GM12872 (cell line): ENCODE measurements around the gene LILRA6.

ENCODE experiments used
- TF ChIP-seq, protein P1 (sequence below): IDR thresholded peaks from 3 replicates; pipeline ENCODE4 v1.5.1; 2011; ENCODE audit warnings: low read depth, mild to moderate bottlenecking, low read length, moderate library complexity; ENCODE audit not compliant: insufficient read depth

The LILRA6 gene

GRCh38 chr19:54255105-54255775 is 12.7 kb upstream of the LILRA6 start:
- TF ChIP-seq, protein P1, sequence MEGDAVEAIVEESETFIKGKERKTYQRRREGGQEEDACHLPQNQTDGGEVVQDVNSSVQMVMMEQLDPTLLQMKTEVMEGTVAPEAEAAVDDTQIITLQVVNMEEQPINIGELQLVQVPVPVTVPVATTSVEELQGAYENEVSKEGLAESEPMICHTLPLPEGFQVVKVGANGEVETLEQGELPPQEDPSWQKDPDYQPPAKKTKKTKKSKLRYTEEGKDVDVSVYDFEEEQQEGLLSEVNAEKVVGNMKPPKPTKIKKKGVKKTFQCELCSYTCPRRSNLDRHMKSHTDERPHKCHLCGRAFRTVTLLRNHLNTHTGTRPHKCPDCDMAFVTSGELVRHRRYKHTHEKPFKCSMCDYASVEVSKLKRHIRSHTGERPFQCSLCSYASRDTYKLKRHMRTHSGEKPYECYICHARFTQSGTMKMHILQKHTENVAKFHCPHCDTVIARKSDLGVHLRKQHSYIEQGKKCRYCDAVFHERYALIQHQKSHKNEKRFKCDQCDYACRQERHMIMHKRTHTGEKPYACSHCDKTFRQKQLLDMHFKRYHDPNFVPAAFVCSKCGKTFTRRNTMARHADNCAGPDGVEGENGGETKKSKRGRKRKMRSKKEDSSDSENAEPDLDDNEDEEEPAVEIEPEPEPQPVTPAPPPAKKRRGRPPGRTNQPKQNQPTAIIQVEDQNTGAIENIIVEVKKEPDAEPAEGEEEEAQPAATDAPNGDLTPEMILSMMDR: no peak

DNA sequence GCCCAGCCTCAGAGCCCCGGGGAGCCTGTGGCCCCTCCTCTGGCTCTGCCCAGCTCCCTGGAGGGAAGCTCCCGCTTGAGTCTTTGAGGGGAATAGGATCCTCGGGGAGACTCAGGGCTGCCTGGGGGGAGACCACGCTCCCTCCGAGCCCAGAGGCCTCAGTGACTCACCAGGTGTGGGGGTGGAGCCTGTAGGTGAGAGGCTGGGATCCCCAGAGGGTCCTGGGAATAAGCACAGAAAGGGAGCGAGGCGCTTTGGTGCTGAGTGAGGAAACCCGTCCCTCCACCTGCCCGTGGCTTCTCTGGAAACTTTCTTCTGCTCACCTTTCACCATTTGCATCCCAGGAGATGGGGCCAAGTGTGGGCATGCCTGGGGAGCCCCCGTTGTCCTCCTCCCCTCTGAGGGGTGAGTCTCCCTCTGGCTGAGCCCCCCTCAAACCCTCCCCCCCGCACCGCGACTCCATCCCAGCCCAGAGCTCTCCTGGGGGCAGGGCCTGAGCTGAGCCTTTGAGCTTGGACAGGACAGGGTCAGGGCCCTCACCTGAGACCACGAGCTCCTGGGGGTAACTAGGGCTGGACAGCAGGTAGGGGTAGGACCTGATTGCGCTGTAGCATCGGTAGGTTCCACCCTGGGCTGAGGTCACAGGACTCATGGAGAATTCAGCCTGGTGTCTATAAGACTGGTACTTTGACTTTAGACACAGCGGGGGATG is 11.8 kb upstream of the LILRA6 start:
- TF ChIP-seq, protein P1: no peak

- TF ChIP-seq, protein P1: no peak
These were observed 11.0 kb upstream of the LILRA6 start for GRCh38 chr19:54253331-54254194.

DNA sequence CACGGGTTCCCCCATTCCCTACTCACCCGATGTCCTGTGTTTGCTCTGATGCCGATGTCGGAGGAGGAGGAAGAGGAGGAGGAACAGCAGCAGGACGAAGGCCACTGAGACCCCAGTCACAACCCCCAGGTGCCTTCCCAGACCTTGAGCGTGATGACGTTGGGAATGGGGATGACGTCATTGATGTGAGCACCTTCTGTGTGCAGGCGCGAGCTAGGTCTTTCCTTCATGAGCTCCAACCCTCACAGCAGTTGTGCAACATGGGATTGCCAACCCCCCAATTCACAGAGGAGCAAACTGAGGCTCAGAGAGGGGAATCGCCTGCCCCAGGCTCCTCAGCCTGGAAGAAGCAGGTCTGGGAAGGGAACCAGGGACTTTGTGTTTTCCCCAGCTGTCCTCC is 10.3 kb upstream of the LILRA6 start:
- TF ChIP-seq, protein P1: no peak

DNA sequence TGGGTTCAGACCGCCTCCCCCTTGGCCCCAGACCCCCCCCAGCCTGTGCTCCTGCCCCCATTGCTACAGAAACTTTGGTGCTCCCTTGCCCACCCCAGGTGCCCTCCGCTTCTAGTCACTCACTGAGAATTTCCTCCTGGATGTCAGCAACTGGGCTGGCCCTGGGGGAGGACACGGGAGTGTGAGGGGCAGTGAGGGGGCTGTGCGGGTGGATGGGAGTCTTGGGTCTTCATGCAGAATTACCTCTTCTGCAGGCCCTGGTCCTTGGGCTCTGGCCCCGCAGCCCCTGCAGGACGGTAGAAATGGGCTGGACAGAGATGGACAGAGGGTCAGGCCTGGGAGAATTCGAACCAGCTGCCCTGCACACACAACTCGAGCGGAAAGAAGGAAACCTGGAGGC is 9.7 kb upstream of the LILRA6 start:
- TF ChIP-seq, protein P1: no peak

GRCh38 chr19:54248016-54248601 is 5.5 kb upstream of the LILRA6 start:
- TF ChIP-seq, protein P1: no peak
